ENCODE results near the gene TBC1D13. TPM values are rescaled to one million over a fixed set of nuclear protein-coding genes. Genes with fewer than 3 reads are reported as not detected.
"Not testable (repeated sequence)": the region's sequence is repeated elsewhere in the genome, so short reads cannot be mapped to it uniquely, and the experiment has no call there.

TBC1D13 gene
- total RNA-seq, 1 experiment from 2014 or later, result 2.0 TPM

DNA sequence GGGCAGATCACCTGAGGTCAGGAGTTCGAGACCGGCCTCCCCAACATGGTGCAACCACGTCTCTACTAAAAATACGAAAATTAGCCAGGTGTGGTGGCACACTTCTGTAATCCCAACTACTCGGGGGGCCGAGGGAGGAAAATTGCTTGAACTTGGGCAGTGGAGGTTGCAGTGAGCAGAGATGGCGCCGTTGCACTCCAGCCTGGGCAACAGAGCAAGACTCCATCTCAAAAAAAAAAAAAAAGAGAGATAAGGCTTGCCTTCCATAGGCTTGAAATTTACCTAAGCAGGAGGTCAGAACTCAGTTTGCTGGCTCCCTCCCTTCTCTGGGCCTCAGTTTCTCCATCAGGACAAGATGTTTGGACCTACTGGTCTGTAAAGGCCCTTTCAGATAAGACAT lies 41.2 kb downstream of the TBC1D13 start:
- peak overlapping the region; percentile 91; the same call in 1 of the 2 replicates for H3K4me3 ChIP-seq
- H3K27me3 ChIP-seq, result no peaks in the 10 kb centered on the region
- peaks cover 24% of the 10 kb centered on the region for H3K36me3 ChIP-seq
- no peak for DNase-seq
- H3K9me3 ChIP-seq, result no peaks in the 10 kb centered on the region

DNA sequence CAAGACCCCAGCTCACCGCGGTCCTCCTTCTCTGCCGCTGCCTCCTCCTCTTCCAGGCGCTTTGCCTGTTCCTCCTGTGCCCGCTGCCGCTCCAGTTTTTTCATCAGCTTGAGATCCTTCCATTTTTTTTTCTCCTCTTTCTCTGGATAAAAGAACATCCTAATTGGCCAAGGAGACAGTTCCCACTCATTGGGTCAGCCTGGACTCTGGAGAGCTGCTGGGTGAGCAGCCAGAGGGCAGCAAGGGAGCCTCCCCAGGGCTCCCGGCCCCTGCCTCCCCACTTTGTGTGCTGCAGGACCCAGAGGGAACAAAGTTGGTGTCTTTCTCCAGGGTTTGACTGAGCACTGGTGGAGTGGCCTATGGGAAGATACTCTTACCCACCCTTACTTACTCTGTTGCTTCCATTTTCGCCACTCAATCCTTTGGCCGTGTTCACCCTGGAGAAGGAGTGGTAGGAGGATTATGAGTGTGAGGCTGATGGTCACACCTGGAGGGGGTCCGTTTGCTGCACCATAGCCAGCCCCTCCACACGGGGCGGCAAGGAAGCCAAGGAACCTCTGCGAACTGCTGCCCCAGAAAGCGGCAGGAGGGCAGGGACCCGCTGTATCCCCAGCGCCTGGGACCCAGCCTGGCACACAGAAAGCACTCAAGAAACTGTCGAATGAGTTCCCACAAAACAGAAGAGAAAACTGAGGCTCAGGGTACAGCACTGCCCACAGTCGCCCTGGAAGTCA lies 41.8 kb downstream of the TBC1D13 start:
- peaks cover 24% of the 10 kb centered on the region for H3K36me3 ChIP-seq
- H3K27me3 ChIP-seq, result no peaks in the 10 kb centered on the region
- H3K4me3 ChIP-seq, result peak overlapping the region; percentile 91
- no peaks in the 10 kb centered on the region for H3K9me3 ChIP-seq
- no peak for DNase-seq

DNA sequence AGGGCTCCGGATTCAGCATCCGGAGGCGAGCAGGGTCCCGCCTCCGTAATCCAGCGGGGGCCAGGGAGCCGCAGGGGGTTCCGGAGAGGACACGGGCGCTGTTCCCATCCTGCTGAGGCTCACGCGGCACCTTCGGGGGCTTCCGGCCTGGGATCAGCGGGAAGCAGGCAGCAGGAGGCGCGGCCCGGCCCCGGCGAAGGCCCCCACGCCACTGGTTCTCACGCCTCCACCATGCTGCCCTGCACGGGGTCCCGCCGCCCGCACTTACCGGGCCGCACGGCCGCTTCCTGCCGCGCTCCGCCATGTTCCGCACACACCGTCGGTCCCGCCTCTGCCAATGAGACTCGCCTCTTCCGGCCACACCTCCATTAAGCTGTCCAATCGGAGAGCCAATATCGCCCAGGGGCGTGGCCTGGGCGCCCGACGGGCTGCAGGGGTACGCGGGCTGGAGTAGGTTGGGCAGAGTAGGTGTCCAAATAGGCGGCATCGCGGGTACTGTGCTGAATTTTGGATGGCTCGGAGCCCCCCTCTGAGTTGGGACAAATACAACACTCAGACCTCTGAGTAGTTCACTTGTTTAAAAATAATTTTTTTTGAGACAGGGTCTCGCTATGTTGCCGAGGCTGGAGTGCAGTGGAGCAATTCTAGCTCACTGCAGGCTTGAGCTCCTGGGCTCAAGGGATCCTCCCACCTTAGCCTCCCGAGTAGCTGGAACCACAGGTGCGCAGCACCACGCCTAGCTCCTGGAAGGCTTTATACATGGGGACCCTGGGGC lies 42.6 kb downstream of the TBC1D13 start, which contains the start of gene SPOUT1:
Gene SPOUT1, minus strand, starts transcription at position 318 of the 775 bp plus-strand sequence. Its CDS starts 14 bp downstream, at position 304.
- H3K36me3 ChIP-seq, result peaks cover 24% of the 10 kb centered on the region
- peak within 1 kb of the TSS; percentile 91 for H3K4me3 ChIP-seq
- peak; percentile 93 for DNase-seq
- H3K27me3 ChIP-seq, result no peaks in the 10 kb centered on the region
- H3K9me3 ChIP-seq, result no peaks in the 10 kb centered on the region

DNA sequence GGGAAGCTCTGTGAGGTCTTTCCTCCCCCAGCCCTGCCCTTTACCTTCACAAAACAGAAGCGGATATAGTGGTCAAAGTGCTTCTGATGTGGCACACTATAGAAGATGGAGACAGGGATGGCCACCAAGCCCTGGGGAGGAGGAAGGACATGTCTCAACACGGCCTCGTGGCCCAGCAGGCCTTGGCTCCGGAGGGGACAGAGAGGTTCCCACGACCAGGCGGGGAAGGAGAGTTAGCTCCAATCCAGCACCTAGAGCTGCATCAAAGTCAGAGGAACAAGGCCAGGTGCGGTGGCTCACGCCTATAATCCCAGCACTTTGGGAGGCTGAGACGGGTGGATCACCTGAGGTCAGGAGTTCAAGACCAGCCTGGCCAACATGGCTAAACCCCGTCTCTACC lies 46.6 kb downstream of the TBC1D13 start:
- peaks cover 2% of the 10 kb centered on the region; the same call in 1 of the 2 replicates for H3K36me3 ChIP-seq
- no peak overlapping the region for H3K4me3 ChIP-seq
- H3K9me3 ChIP-seq, result no peaks in the 10 kb centered on the region
- no peak for DNase-seq
- H3K27me3 ChIP-seq, result no peaks in the 10 kb centered on the region

DNA sequence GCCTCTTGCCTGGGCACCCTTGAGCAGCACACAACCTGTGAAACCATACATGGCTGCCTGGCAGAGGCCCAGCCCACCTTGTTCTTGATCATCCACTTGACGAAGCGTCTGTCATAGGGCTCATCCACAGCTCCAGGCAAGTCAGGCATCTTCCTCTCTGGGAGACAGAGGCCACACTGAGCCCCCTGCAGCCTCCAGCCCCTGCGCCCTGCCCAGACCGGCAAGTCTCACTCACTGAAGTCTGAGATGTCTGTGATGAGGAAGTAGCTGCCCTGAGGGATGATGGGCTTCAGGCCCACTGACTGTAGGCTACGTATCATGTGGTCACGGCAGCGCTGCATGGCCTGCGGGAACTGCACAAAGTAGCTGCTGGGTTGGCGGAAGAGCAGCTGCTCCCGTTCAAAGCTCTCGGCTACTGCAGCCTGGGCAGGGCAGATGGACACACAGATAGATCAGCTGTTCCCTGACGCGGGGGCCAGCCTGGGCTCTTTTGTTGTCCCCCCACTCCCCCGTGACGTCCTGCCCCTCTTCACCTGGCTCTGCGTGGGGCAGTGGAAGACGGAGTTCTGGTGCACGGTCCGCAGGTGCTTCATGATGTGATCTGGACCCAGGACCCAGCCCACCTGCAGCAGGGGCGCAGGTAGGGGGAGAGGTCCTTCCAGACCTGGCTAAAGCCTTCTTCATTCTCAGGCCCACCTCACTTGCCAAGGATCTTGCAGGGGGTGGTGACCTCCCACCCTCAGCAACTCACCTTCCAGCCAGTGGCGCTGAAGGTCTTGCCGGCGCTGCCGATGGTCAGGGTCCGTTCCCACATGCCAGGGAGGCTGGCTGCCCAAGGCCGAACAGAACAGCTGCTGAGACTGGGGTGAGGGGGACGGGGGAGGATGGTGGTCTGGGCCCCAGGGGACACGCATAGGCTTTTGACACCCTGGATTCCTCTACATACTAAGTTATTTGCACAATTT lies 48.5 kb downstream of the TBC1D13 start:
- Histone ChIP-seq H3K36me3 (no peaks in the 10 kb centered on the region), H3K27me3 (no peaks in the 10 kb centered on the region), H3K4me3 (no peak overlapping the region), H3K9me3 (no peaks in the 10 kb centered on the region)
- no peak for DNase-seq

DNA sequence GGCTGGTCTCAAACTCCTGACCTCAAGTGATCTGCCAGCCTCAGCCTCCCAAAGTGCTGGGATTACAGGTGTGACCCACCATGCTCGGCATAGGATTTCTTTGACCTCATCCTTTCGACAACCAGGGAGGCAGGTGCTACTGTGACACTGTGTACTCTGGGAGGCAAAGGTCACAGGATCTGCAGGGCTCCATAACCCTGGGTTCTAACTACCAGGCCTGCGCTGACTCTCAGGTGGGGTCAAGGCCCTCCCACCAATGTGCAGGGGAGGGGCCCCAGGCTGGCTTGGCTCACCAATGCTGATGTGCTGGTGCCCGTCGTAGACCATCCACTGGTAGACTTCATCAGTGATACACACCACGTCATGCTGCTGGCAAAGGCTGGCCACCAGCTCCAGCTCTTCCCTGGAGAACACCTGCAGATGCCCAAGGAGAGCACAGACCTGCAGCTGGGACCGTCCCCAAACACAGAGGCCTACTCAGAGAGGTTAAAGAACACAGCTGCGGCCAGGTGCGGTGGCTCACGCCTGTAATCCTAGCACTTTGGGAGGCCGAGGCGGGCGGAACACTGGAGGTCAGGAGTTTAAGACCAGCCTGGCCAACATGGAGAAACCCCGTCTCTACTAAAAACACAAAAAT lies 49.6 kb downstream of the TBC1D13 start:
- no peak for DNase-seq
- Histone ChIP-seq H3K4me3 (no peak overlapping the region), H3K9me3 (no peaks in the 10 kb centered on the region), H3K27me3 (no peaks in the 10 kb centered on the region), H3K36me3 (no peaks in the 10 kb centered on the region)

DNA sequence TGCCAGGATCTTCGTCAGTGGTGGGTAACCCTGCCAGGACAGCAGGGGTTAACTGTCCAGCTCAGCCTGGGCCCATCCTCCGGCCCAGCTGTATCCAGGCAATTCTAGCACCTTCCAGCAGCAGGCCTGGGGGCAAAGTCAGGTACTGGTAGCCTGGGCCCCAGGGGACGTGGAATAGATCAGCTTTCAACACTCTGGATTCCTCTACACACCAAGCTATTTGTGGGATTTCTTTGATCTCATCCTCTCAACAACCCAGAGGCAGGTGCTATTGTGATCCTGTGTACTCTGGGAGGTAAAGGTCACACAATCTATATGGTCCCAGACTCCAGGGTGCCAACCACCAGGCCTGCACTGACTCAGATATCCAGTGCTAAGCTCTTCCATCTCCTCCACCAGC lies 51.3 kb downstream of the TBC1D13 start:
- Histone ChIP-seq H3K4me3 (no peak overlapping the region), H3K36me3 (no peaks in the 10 kb centered on the region), H3K27me3 (no peaks in the 10 kb centered on the region), H3K9me3 (no peaks in the 10 kb centered on the region)
- DNase-seq, result no peak

DNA sequence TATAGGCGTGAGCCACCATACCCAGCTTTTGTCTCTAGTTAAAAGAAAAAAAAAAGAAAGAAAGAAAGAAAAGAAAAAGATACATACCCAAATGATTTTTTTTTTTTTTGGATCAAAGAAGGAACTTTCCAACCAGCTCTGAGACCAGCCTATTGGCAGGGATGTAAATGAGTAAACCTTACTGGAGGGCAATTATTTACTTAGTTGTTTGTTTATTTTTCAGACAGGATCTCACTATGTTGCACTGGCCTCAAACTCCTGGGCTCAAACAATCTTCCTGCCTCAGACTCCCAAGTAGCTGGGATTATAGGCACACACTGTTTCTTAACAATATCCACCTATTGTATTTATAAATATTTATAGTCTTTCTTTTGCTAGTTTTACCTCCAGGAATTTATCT lies 53.5 kb downstream of the TBC1D13 start:
- H3K4me3 ChIP-seq, result no peak overlapping the region

DNA sequence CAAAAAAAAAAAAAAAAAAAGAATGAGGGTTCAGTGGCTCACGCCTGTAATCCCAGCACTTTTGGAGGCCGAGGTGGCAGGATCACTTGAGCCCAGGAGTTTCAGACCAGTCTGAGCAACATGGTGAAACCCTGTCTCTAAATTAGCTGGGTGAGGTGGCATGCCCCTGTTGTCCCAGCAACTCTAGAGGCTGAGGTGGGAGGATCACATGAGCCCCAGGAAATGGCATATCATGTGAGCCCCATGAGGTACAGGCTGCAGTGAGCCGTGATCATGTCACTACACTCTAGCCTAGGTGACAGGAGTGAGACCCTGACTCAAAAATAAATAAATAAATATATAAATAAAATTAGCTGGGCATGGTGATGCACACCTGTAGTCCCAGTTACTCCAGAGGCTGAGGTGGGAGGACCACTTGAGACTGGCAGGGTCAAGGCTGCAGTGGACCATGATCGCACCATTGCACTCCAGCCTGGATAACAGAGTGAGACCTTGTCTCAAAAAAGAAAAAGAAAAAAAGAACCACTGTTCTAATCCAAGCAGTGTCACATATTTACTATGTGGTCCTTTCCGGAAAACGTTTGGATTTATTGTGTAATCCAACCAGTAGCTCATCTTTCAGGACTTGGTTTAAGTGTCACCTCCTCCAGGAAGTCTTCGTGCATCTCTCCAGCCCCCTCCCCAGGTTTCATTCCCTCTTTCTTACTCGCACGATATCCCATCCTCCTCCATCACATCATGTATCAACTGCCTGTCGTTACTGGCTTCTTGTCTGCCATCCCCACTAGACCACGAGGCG lies 54.8 kb downstream of the TBC1D13 start:
- Histone ChIP-seq H3K27me3 (no peaks in the 10 kb centered on the region), H3K36me3 (no peaks in the 10 kb centered on the region), H3K9me3 (no peaks in the 10 kb centered on the region), H3K4me3 (no peak overlapping the region)
- DNase-seq, result no peak

More for the DNA sequence above, 53.5 kb downstream of the TBC1D13 start:
- Histone ChIP-seq H3K9me3 (no peaks in the 10 kb centered on the region), H3K36me3 (no peaks in the 10 kb centered on the region), H3K27me3 (no peaks in the 10 kb centered on the region)
- no peak for DNase-seq

DNA sequence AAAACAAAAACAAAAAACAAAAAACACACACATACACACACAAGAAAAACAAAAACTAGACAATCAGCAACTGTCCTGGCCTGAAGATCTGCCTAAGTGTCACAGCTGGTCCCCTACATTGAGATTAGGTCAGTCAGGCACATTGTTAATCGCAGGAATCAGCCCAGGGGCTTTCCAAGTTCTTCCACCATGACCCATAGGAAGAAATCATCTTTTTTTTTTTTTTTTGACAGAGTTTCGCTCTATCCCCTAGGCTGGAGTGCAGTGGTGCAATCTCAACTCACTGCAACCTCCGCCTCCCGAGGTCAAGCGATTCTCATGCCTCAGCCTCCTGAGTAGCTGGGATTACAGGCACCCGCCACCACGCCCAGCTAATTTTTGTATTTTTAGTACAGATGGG lies 56.1 kb downstream of the TBC1D13 start:
- not testable (repeated sequence) for DNase-seq, H3K27me3 ChIP-seq, H3K4me3 ChIP-seq, H3K36me3 ChIP-seq, H3K9me3 ChIP-seq

DNA sequence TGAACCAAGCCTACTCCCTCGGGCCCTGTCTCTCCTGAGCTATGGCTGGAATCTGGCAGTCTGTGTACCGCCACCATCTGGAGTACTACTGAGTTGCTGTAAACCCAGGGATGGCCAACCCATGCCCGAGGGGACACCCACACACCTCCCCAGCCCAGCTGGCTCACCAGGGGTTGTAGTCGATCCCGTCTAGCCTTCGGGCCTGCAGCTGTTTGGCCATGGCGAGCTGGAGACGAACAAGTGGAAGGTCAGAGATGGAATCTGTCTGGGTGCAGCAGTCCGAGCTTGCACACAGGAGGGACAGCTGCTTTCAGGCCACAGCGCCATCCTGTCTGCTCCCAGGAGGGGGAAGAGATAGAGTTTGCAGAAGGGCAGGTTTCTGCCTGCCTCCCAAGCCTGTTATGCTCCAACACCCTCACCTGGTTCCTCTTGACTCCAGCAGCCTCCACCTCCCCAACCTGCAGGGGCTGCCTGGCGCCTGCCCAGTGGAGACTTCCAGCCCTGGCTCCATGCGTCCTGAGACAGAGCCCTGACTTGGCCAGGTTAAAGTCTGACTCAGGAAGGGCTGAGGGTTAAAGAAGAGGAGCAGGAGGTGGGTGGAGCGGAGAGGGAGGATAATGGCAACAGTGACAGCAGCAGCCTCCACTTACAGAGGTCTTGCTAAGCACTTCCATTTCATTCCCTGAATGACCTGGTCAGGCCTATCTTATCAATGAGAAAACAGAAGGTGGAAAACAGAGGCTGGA lies 58.3 kb downstream of the TBC1D13 start:
- Histone ChIP-seq H3K4me3 (no peak overlapping the region), H3K27me3 (no peaks in the 10 kb centered on the region), H3K36me3 (no peaks in the 10 kb centered on the region), H3K9me3 (peaks cover 7% of the 10 kb centered on the region)
- no peak for DNase-seq

DNA sequence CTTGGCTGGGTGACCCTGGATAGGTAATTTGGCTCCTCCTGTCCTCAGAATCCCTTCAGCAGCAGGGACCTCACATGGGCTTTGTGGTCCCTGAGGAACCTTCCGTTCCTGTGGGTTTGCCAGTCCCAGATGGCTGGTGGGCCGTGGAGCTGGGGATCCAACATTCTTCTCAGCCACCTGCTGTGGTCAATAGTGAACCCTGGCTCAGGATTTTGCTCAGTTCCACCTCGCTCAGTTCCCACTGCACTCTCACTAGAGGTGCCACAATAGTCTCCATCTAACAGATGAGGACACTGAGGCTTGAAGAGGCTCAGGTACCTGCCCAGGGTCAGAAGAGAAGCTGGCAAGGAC lies 59.6 kb downstream of the TBC1D13 start:
- Histone ChIP-seq H3K27me3 (no peaks in the 10 kb centered on the region), H3K4me3 (no peak overlapping the region), H3K36me3 (no peaks in the 10 kb centered on the region), H3K9me3 (peaks cover 8% of the 10 kb centered on the region)
- DNase-seq, result no peak

DNA sequence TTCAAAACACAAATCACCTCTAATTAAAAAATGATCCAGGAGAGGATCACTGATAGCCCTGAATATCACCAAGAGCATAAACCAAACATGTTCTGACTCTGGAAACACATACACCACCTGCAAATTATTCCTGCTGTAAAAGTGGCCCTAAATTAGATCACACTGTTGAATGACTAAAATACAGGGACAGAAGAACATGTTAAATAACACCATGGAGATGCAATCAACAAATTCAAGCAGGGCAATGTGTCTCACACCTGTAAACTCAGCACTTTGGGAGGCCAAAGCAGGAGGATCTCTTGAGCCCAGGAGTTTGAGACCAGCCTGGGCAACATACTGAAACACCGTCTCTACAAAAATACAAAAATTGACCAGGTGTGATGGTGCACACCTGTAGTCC lies 60.8 kb downstream of the TBC1D13 start:
- Histone ChIP-seq H3K4me3 (no peak overlapping the region), H3K36me3 (no peaks in the 10 kb centered on the region), H3K27me3 (no peaks in the 10 kb centered on the region), H3K9me3 (peaks cover 8% of the 10 kb centered on the region)
- DNase-seq, result no peak

DNA sequence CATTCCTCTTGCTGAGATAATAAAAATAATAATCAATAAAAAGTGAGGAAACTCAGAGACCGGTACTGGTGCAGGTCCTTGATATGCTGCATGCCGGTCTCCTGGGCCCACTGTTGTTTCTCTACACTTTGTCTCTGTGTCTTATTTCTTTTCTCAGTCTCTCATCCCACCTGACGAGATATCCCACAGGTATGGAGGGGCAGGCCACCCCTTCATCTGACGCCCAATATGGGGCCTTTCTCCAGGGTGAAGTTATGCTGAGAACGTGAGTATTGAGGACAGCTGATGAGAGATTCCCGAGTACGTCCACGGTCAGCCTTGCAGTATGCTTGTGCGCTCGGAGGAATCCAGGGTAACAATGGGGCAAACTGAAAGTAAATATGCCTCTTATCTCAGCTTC lies 64.0 kb downstream of the TBC1D13 start:
- H3K27me3 ChIP-seq, H3K4me3 ChIP-seq, H3K9me3 ChIP-seq, H3K36me3 ChIP-seq, DNase-seq: not testable (repeated sequence)

Data from MG63 (cell line).